Uterus (tissue), 4 donors: Measurements from ENCODE around the gene ATP5MC2. TPM values are rescaled to one million over a fixed set of nuclear protein-coding genes. Genes with fewer than 3 reads are reported as not detected.
"Not testable (repeated sequence)": the region's sequence is repeated elsewhere in the genome, so short reads cannot be mapped to it uniquely, and the experiment has no call there.

Source experiments
- DNase-seq, 2 donors: peaks; one replicate each; pipeline ENCODE4 v3.0.0-alpha.2; 2019 to 2020
- H3K27ac ChIP-seq, 2 donors: fragments of 200-600 bp; sonication (generic); 1 replicate in 1 of 2; 2 replicates in 1 of 2; pipeline ENCODE4 v1.5.1; 2016 to 2018
- H3K27me3 ChIP-seq, 2 donors: fragments of 200-600 bp; sonication (generic); one replicate each; pipeline ENCODE4 v1.5.1; 2018 to 2019; ENCODE audit warnings: control low read depth in 1 of 2
- H3K36me3 ChIP-seq, 2 donors: fragments of 200-600 bp; sonication (generic); one replicate each; pipeline ENCODE4 v1.5.1; 2019; ENCODE audit warnings: control low read depth in 1 of 2
- H3K4me1 ChIP-seq, 2 donors: fragments of 200-600 bp; sonication (generic); one replicate each; pipeline ENCODE4 v1.5.1; 2018 to 2019; ENCODE audit warnings: control low read depth in 1 of 2
- H3K4me3 ChIP-seq, 2 donors: fragments of 200-600 bp; sonication (generic); 1 replicate in 1 of 2; 2 replicates in 1 of 2; pipeline ENCODE4 v1.5.1; 2018 to 2019; ENCODE audit warnings: mild to moderate bottlenecking in 1 of 2
- H3K9me3 ChIP-seq, 2 donors: fragments of 200-600 bp; sonication (generic); one replicate each; pipeline ENCODE4 v1.5.1; 2019; ENCODE audit warnings: control low read depth in 1 of 2
- POLR2A ChIP-seq, 2 donors: fragments of 450-650 bp; IDR thresholded peaks; one replicate each; pipeline ENCODE4 v1.6.1; 2016; ENCODE audit warnings: antibody characterized with exemption in 2 of 2, mild to moderate bottlenecking in 1 of 2, moderate library complexity in 1 of 2
- intact Hi-C: fragments of 100-400 bp; cut with DNase I; formaldehyde crosslinking; loops from one replicate; pipeline ENCODE4 v1.15.1; 2023; ENCODE audit warnings: low total_unique reads
- total RNA-seq, 4 donors: library from RNA; depleted of rRNA in 3 of 4; stranded (reverse); fragments of >200 nt in 3 of 4; gene quantifications; one replicate each; pipeline versions ENCODE4 v1.1.0 to v1.2.4, GENCODE V29; 2014 to 2023
- TF ChIP-seq, protein P1 (sequence below), 4 experiments: fragments of 200-600 bp in 2 of 4; fragments of 450-650 bp in 2 of 4; sonication (generic) in 2 of 4; IDR thresholded peaks; one replicate each; pipeline ENCODE4 v1.5.1; 2016 to 2019; ENCODE audit warnings: antibody characterized with exemption in 4 of 4, mild to moderate bottlenecking in 2 of 4, moderate library complexity in 1 of 4
- donor health status: DM: yes; HTN: yes; CAD: no.

The ATP5MC2 gene
- total RNA-seq, 4 donors from 2014 or later: 68.9 to 215 (median 133) TPM

GRCh38 chr12:53653595-53653994 lies 22.3 kb downstream of the ATP5MC2 start:
- Histone ChIP-seq H3K4me3 (no peak overlapping the region), H3K9me3 (no peaks in the 10 kb centered on the region), H3K27ac (no peak overlapping the region), H3K4me1 (peaks cover 2 to 4% of the 10 kb centered on the region in 2 donors), H3K27me3 (no peaks in the 10 kb centered on the region), H3K36me3 (no peaks in the 10 kb centered on the region)
- intact Hi-C loops: no loop called here
- DNase-seq: no peak
- TF ChIP-seq, protein P1, sequence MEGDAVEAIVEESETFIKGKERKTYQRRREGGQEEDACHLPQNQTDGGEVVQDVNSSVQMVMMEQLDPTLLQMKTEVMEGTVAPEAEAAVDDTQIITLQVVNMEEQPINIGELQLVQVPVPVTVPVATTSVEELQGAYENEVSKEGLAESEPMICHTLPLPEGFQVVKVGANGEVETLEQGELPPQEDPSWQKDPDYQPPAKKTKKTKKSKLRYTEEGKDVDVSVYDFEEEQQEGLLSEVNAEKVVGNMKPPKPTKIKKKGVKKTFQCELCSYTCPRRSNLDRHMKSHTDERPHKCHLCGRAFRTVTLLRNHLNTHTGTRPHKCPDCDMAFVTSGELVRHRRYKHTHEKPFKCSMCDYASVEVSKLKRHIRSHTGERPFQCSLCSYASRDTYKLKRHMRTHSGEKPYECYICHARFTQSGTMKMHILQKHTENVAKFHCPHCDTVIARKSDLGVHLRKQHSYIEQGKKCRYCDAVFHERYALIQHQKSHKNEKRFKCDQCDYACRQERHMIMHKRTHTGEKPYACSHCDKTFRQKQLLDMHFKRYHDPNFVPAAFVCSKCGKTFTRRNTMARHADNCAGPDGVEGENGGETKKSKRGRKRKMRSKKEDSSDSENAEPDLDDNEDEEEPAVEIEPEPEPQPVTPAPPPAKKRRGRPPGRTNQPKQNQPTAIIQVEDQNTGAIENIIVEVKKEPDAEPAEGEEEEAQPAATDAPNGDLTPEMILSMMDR (IDR thresholded peaks at IDR 0.05): no peak
- no peak for TF ChIP-seq POLR2A (IDR thresholded peaks at IDR 0.05)

GRCh38 chr12:53652366-53652765 lies 23.5 kb downstream of the ATP5MC2 start:
- TF ChIP-seq, protein P1 (IDR thresholded peaks at IDR 0.05): no peak
- TF ChIP-seq POLR2A (IDR thresholded peaks at IDR 0.05): no peak
- H3K27me3 ChIP-seq: no peaks in the 10 kb centered on the region
- no peak for DNase-seq
- intact Hi-C loops: no loop called here
- H3K36me3 ChIP-seq: no peaks in the 10 kb centered on the region
- no peaks in the 10 kb centered on the region for H3K9me3 ChIP-seq
- H3K4me1 ChIP-seq: no peaks in the 10 kb centered on the region
- H3K27ac ChIP-seq: no peak overlapping the region
- H3K4me3 ChIP-seq: no peak overlapping the region

DNA sequence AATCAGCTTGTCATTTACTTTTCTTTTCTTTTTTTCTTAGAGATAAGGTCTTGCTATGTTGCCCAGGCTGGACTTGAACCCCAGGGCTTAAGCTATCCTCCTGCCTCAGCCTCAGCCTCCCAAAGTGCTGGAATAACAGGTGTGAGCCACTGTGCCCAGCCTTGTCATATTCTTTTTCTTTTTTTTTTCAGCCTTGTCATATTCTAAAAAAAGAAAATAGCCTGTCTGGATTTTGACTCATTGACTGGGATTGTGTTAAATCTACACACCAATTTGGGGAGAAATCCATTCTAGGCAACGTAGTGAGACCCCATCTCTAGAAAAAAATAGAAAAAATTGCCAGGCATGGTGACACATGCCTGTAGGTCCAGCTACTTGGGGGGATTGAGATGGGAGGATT lies 24.1 kb downstream of the ATP5MC2 start:
- Histone ChIP-seq H3K27me3 (no peaks in the 10 kb centered on the region), H3K36me3 (no peaks in the 10 kb centered on the region), H3K9me3 (no peaks in the 10 kb centered on the region), H3K4me3 (no peak overlapping the region), H3K27ac (no peak overlapping the region), H3K4me1 (no peaks in the 10 kb centered on the region)
- intact Hi-C loops: no loop called here
- TF ChIP-seq POLR2A (IDR thresholded peaks at IDR 0.05): no peak
- TF ChIP-seq, protein P1 (IDR thresholded peaks at IDR 0.05): no peak
- no peak for DNase-seq

DNA sequence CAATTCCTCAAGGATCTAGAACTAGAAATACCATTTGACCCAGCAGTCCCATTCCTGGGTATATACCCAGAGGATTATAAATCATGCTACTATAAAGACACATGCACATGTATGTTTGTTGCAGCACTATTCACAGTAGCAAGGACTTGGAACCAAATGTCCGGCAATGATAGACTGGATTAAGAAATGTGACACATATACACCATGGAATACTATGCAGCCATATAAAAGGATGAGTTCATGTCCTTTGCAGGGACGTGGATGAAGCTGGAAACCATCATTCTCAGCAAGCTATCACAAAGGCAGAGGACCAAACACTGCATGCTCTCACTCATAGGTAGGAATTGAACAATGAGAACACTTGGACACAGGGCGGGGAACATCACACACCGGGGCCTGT lies 29.6 kb downstream of the ATP5MC2 start:
- DNase-seq, H3K4me1 ChIP-seq, intact Hi-C loops, H3K9me3 ChIP-seq, H3K36me3 ChIP-seq, H3K4me3 ChIP-seq, H3K27ac ChIP-seq, H3K27me3 ChIP-seq: not testable (repeated sequence)

- H3K27ac ChIP-seq: no peak overlapping the region
- no peaks in the 10 kb centered on the region for H3K36me3 ChIP-seq
- intact Hi-C loops: no loop called here
- H3K9me3 ChIP-seq: no peaks in the 10 kb centered on the region
- H3K4me1 ChIP-seq: no peaks in the 10 kb centered on the region
- H3K4me3 ChIP-seq: no peak overlapping the region
- DNase-seq: no peak
- H3K27me3 ChIP-seq: no peaks in the 10 kb centered on the region
- no peak for TF ChIP-seq POLR2A (IDR thresholded peaks at IDR 0.05)
Measured at GRCh38 chr12:53645165-53645564, 30.7 kb downstream of the ATP5MC2 start.

- Histone ChIP-seq H3K27ac (no peak overlapping the region), H3K4me1 (no peaks in the 10 kb centered on the region), H3K36me3 (no peaks in the 10 kb centered on the region), H3K9me3 (no peaks in the 10 kb centered on the region), H3K4me3 (no peak overlapping the region), H3K27me3 (no peaks in the 10 kb centered on the region)
- intact Hi-C loops: no loop called here
- TF ChIP-seq, protein P1 (IDR thresholded peaks at IDR 0.05): no peak
- no peak for TF ChIP-seq POLR2A (IDR thresholded peaks at IDR 0.05)
- DNase-seq: no peak
Measured at GRCh38 chr12:53644133-53644532, 31.8 kb downstream of the ATP5MC2 start.
